SK-N-MC (cell line): ENCODE results near the gene ZNF467.

Experiments
- EZH2 ChIP-seq: fragments of 200-600 bp; sonication (generic); IDR thresholded peaks from one replicate; pipeline ENCODE4 v1.6.1; 2017; ENCODE audit warnings: antibody characterized with exemption
- POLR2AphosphoS5 ChIP-seq: IDR thresholded peaks from 2 replicates; pipeline ENCODE4 v1.6.1; 2012; ENCODE audit warnings: mild to moderate bottlenecking, low read depth, low read length, borderline replicate concordance

DNA sequence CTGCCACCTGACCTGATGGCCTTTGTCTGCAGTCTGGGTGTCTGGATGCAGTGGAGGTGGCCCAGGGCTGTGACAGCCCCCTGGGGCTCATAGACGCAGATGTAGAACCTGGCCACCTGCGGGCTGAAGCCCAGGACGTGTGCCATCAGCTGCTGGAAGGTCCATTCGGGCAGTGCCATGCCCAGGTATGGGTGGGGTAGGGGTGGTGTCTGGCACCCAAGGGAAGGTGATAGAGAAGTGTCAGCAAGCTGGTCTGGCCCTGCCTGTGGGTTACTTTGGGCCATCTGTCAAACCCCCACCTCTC, 6.1 kb upstream of the ZNF467 start:
- no peak for TF ChIP-seq POLR2AphosphoS5
- TF ChIP-seq EZH2 = no peak
